A673 (cell line): ENCODE results near the gene TFAP2E.

Experiments
- EZH2 ChIP-seq: fragments of 200-600 bp; sonication (generic); IDR thresholded peaks from 2 replicates; pipeline ENCODE4 v1.6.1; 2017; ENCODE audit warnings: borderline replicate concordance, low read depth, mild to moderate bottlenecking, mixed read lengths, antibody characterized with exemption, low read length; ENCODE audit not compliant: poor library complexity, severe bottlenecking
- TF ChIP-seq, protein P1 (sequence below): fragments of 300-800, 200-600 bp; sonication (generic); conservative IDR thresholded peaks from 2 replicates; pipeline ENCODE4 v1.5.1; 2017; ENCODE audit warnings: low read depth, mild to moderate bottlenecking, antibody characterized with exemption, low read length, moderate library complexity, mixed read lengths

DNA sequence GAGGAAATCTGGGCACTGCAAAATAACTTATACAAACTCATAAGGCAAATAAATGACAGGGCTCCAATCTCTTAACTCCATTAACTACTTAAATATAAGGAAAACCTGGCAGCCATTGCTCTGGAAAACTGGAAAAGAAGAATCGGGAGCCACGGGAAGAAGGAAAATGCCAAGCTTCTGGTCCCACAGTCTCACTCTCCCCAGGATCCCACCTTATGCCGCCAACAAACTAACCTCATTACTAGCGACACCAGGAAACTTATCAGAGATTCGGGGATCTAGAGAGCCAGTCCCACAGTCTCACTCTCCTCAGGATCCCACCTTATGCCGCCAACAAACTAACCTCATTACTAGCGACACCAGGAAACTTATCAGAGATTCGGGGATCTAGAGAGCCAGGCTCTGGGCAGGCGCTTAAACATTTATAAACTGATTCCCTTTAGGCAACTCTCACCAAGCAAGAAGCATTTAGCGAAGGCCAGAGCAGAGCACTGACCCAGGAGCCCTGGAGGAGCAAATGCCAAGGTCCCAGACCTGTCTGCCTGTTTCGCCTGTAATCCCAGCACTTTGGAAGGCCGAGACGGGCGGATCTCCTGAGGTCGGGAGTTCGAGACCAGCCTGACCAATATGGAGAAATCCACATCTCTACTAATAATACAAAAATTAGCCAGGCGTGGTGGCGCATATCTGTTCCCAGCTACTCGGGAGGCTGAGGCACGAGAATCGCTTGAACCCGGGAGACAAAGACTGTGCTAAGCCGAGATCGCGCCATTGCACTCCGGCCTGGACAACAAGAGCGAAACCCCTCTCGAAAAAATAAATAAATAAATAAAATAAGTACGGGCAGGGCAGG, 67.5 kb downstream of the TFAP2E start:
- TF ChIP-seq, protein P1, sequence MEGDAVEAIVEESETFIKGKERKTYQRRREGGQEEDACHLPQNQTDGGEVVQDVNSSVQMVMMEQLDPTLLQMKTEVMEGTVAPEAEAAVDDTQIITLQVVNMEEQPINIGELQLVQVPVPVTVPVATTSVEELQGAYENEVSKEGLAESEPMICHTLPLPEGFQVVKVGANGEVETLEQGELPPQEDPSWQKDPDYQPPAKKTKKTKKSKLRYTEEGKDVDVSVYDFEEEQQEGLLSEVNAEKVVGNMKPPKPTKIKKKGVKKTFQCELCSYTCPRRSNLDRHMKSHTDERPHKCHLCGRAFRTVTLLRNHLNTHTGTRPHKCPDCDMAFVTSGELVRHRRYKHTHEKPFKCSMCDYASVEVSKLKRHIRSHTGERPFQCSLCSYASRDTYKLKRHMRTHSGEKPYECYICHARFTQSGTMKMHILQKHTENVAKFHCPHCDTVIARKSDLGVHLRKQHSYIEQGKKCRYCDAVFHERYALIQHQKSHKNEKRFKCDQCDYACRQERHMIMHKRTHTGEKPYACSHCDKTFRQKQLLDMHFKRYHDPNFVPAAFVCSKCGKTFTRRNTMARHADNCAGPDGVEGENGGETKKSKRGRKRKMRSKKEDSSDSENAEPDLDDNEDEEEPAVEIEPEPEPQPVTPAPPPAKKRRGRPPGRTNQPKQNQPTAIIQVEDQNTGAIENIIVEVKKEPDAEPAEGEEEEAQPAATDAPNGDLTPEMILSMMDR = no peak
- no peak for TF ChIP-seq EZH2
